GM19452 (cell line): ENCODE results near the gene TRIM13.
"Not testable (repeated sequence)": the region's sequence is repeated elsewhere in the genome, so short reads cannot be mapped to it uniquely, and the experiment has no call there.

Experiments used
- ATAC-seq: cut with Tn5 transposase; IDR thresholded peaks from one replicate; pipeline ENCODE4 v1.9.1; 2021; ENCODE audit not compliant: unreplicated experiment

Gene TRIM13

DNA sequence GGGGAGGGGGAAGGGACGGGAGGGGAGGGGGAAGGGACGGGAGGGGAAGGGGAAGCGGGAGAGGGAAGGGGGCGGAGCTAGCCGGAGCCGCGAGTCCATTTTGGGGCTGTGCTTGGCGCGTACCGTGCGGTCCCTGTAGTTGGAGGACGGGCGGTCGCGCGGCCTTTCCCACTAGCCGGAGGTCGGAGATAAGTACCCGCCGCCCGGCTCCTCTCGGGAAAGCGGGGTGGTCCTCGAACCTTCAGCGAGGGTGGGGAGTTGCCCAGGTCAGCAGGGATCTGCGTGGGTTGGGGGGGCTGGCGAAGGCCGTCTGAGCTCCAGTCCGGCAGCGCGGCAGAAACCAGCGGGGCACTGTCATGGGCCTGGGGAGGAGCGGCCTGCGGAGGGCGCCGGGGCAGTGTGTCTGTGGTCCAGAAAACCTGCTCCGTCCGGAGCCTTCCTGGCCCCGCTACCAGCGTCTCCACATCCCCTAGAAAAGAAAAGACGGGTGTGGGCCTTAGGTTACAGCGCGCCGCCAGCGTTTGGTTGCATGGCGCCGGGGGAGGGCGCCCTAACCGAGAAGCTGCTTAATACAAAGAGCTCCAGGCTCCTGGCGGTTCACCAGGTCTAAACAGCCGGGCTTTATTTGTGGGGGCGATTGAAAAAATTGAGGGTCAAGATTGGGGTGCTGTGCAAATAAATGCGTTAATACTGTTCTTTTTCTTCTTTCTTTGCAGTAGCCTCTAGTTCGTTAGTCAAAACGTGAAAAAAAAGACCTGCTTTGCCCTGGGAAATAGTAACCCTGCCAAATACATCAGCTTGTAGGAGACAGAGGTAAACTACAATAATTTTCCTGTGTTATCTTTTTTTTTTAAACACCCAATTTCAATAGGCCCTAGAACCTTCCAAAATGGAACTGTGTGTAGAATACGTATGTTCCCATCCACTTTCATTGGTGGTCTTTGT is at the start of gene TRIM13:
TRIM13 (plus strand) TSS at position 92 of the 945 bp plus-strand sequence. CDS start 14,899 bp downstream, outside the sequence.
- ATAC-seq: peak; percentile 71

DNA sequence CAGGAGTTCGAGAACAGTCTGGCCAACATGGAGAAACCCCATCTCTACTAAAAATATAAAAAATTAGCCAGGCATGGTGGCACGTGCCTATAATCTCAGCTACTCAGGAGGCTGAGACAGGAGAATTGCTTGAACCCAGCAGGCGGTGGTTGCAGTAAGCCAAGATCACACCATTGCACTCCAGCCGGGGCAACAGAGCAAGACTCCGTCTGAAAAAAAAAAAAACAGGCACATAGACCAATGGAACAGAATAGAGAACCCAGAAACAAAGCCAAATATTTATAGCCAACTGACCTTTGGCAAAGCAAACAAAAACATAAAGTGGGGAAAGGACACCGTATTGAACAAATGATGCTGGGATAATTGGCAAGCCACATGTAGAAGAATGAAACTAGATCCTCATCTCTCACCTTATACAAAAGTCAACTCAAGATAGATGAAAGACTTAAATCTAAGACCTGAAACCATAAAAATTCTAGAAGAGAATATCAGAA is 48.0 kb upstream of the TRIM13 start:
- not testable (repeated sequence) for ATAC-seq

GRCh38 chr13:49951754-49952535 is 44.9 kb upstream of the TRIM13 start:
- no peak for ATAC-seq

DNA sequence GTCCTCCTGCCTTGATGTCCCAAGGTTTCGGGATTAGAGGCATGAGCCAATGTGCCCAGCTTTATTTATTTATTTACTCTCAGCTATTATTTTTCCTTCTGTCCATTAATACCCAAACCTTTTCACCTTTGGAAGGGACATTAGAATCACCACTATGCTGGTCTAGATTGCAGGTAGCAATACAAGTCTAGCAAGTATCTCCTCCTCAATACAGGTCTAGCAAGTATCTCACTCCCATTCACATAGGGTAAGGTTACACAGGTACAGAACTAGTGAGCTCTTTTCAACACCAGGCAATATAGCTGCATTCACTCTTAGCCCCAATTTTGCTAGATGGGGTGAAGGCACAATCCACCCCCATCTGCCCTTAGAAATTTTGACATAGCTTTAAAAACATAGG is 43.3 kb upstream of the TRIM13 start:
- no peak for ATAC-seq

DNA sequence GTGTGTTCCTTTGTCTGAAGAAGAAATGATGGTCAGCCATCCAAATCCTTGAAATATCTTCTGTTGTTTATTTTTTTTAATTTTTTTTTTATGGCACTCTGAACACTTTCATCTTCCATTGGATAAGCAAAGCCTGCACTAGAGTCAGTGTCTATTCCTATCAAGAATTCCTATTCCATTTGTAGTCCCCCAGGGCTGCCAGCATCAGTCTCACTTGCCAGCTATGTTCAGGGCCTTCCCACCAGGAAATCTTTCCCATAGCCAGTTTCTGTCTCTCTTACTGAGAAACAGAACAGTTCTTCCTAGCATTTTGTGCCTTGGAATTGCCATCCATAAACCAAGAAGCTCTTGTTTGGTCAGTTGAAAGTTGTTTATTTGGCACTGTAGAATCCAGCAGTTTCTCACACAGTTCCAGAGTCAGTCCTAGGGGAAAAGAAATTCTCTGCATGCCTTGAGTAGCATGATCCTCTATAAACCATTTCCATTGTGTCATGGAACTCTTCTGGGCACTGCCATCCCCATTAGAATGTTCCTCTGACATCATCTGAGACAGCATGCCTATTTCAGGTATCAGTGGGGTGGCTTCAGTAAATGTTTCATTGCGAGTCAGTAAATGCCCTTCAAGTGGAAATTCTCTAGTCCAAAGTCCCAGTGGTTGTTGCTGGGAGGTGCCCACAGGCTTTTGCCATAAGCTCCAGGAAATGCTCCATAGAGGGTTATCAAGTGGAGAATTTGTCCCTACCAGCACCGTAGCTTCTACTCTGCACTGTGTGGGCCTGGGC is 42.0 kb upstream of the TRIM13 start:
- no peak for ATAC-seq

GRCh38 chr13:49956131-49956530 is 40.7 kb upstream of the TRIM13 start:
- no peak for ATAC-seq

DNA sequence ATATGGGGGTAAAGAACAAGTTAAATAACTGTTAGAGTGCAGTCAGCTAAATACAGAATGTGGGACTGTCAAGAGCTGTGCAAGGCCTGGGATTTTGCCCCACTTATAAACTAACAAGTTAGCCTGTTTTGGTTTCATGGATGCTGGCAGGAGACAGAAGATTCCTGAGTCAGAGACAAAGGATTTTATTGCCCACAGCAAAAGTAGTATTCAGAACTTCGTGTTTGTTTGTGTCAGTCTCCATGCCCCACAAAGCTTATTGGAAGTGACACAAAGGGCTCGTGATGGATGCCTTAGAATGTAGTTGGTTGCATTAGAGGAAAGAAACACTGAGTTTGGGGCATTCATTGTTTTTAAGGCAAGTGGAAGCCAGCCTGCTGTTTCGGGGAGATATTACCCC is 38.5 kb upstream of the TRIM13 start:
- ATAC-seq: no peak

DNA sequence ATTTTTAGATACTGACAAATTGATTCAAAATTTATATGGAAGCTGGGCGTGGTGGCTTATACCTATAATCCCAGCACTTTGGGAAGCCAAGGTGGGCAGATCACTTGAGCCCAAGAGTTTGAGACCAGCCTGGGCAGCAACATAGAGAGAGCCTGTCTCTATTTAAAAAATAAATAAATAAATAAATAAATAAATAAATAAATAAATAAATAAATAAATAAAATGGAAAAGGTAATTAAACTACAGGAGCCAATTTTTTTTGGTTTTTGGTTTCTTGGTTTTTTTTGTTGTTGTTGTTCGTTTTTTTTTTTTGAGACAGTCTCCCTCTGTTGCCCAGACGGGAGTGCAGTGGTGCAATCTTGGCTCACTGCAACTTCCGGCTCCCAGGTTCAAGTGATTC is 29.4 kb upstream of the TRIM13 start:
- no peak for ATAC-seq

- ATAC-seq: no peak
These were observed 24.1 kb upstream of the TRIM13 start for GRCh38 chr13:49972709-49973108.

- no peak for ATAC-seq
These were observed 21.0 kb upstream of the TRIM13 start for GRCh38 chr13:49975826-49976225.

GRCh38 chr13:49976314-49977258 is 20.3 kb upstream of the TRIM13 start:
- ATAC-seq: peak; percentile 64

DNA sequence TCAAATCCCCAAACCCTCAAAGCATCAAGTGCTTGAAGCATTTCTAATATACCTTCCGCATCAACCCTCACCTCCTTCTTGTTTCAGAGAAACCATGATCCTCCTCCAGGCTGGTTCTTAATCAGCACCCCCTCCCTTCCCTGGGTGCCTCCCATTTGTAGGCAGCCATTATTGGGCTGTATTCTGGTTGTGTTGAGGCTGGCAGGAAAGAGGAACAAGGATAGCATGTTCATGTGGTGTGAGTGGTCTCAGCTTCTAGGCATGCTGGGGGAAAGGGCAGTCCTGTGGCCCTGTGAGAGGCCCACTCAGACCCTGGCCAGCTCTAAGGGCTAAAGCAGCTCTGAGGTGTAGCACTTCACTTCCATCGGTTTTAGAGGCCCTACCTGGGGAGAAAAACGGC is 18.9 kb upstream of the TRIM13 start:
- ATAC-seq: no peak

DNA sequence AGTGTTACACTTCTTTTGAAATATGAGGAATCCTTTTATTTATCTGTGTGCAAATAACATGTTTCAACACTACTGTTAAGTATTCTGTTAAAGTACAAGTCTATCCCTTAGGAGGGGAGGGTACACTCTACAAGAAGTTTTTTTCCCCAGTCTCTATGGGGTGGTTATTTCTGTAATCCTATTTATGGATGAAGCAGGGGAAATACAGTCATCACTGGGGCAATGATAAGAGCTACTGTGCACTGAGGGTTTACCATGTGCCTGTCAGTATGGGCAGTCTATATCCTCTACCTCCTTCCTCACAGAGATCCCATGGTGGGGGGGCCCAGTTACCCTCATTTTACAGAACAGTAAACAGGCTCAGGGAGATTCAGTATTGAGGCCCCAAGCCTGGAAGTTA is 16.6 kb upstream of the TRIM13 start:
- ATAC-seq: no peak

GRCh38 chr13:49985129-49985528 is 11.7 kb upstream of the TRIM13 start:
- no peak for ATAC-seq

DNA sequence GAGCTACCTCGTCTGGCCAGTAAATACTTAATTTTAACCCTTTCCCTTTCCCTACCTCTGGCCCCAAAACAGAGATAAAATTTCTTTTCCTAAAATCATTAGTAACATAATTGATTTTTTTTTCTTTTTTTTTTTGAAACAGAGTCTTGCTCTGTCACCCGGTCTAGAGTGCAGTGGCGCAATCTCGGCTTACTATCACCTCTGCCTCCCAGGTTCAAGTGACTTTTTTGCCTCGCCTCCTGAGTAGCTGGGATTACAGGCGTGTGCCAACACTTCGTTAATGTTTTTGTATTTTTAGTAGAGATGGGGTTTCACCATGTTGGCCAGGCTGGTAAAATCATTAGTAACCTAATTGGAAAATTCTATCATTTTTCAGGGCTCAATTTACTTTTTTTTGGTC is 10.4 kb upstream of the TRIM13 start:
- no peak for ATAC-seq

DNA sequence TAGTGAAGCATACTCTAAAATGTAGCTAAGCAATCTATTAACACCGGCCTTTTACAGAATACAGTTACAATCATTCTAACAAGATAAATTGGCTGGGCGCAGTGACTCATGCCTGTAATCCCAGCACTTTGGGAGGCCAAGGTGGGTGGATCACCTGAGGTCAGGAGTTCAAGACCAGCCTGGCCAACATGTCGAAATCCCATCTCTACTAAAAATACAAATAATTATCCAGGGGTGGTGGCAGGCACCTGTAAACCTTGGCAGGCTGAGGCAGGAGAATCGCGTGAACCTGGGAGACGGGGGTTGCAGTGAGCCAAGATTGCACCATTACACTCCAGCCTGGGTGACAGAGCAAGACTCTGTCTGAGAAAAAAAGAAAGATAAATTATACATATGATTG is 6.2 kb upstream of the TRIM13 start:
- not testable (repeated sequence) for ATAC-seq

- no peak for ATAC-seq
These were observed 3.7 kb upstream of the TRIM13 start for GRCh38 chr13:49993111-49993510.

DNA sequence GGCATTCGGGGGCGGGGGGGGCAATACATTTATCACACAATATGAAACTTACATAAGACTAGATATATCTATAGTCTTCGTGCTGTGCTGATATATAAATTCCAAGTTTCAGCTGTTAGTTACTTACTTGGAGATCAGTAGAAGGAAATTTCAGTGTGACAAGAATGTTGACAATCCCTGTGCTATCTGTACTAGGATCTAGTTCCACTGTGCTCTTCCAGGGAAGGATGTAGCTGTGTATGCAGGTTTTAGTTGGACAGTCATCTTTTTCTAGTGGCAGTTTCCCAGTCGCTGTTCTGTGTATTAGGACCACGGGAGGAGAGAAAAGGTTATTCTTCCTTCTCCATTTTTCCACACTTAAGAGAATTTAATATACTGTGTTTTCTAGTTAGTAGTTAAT is 3.2 kb upstream of the TRIM13 start:
- no peak for ATAC-seq

DNA sequence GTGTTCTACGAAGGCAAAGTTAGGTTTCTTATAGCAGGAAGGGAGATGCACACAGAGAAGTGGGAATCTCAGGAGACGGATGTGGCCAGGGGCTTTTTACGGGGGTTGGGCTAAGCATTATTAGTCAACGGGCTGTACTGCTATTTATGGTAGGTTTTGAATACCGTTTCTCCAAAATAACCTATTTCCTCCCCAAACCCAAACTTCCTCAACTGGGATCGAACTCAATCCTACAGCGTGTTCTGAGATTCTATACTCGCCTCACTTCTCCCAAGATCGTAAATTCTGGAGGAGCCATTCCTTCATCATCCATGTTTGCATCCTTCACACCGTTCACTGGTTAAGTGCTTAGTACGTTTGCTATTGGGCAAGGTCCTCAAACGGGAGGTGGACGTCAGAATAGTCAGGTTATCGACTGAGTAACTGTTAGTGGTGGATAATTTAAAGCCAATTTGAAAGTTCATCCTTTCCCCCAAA is 1.2 kb upstream of the TRIM13 start:
- ATAC-seq: no peak
